IMR-90 (cell line): ENCODE results near the gene MFNG. TPM values are rescaled to one million over a fixed set of nuclear protein-coding genes. Genes with fewer than 3 reads are reported as not detected.

Source experiments
- ATAC-seq: fragments of 200-7000 bp; cut with Tn5 transposase; 2 replicates; pipeline ENCODE4 v1.9.1; 2020; ENCODE audit warnings: low read depth, mild to moderate bottlenecking, moderate library complexity
- BruUV-seq: library from RNA; stranded (reverse); fragments of 400-500 nt; replicated peaks from 2 replicates; lab custom pipeline; 2021; lab: Mats Ljungman, UMichigan
- CTCF ChIA-PET: fragments of 300-600 bp; formaldehyde crosslinking; extraction: SDS; loops from one replicate; lab custom pipeline; 2021; ENCODE audit warnings: antibody characterized with exemption; lab: Yijun Ruan, JAX
- POLR2A ChIA-PET: fragments of 300-600 bp; sonication (Branson Sonifier 250); formaldehyde crosslinking; loops from one replicate; lab custom pipeline; 2022; ENCODE audit warnings: antibody characterized with exemption; ENCODE audit not compliant: unreplicated experiment; lab: Charles Lee
- DNase-seq: peaks from one replicate; pipeline ENCODE4 v3.0.0; 2013
- H2AFZ ChIP-seq: replicated peaks from 2 replicates; pipeline ENCODE3; 2013; ENCODE audit warnings: low read length, mild to moderate bottlenecking; ENCODE audit not compliant: poor library complexity
- H2AK5ac ChIP-seq: 2 replicates; pipeline ENCODE4 v1.6.1; 2013; ENCODE audit warnings: low read depth, low read length, inconsistent platforms
- H2AK9ac ChIP-seq: replicated peaks from 2 replicates; pipeline ENCODE3; 2013; ENCODE audit warnings: mild to moderate bottlenecking, low read depth, low read length, moderate library complexity; ENCODE audit not compliant: poor library complexity
- H2BK120ac ChIP-seq: 2 replicates; pipeline ENCODE4 v1.6.1; 2013; ENCODE audit warnings: low read depth, low read length, inconsistent platforms
- H2BK15ac ChIP-seq: 3 replicates; pipeline ENCODE4 v1.6.1; 2013; ENCODE audit warnings: low read depth, low read length, inconsistent platforms
- H2BK20ac ChIP-seq: 2 replicates; pipeline ENCODE4 v1.6.1; 2013; ENCODE audit warnings: low read depth, mild to moderate bottlenecking, inconsistent platforms, low read length, moderate library complexity
- H2BK5ac ChIP-seq: 2 replicates; pipeline ENCODE4 v1.6.1; 2013; ENCODE audit warnings: mild to moderate bottlenecking, low read depth, low read length, inconsistent platforms; ENCODE audit not compliant: poor library complexity, severe bottlenecking
- H3K14ac ChIP-seq: replicated peaks from 2 replicates; pipeline ENCODE4 v1.6.1; 2013; ENCODE audit warnings: low read depth, low read length, inconsistent platforms
- H3K18ac ChIP-seq: 2 replicates; pipeline ENCODE4 v1.6.1; 2013; ENCODE audit warnings: low read depth, low read length, control low read depth
- H3K23ac ChIP-seq: 2 replicates; pipeline ENCODE4 v1.6.1; 2013; ENCODE audit warnings: low read depth, low read length, inconsistent platforms
- H3K27ac ChIP-seq: 2 replicates; pipeline ENCODE4 v1.5.1; 2013; ENCODE audit warnings: mild to moderate bottlenecking, control low read depth, low read length; ENCODE audit not compliant: insufficient read depth
- H3K27me3 ChIP-seq: 2 replicates; pipeline ENCODE4 v1.6.1; 2013; ENCODE audit warnings: low read length; ENCODE audit not compliant: control insufficient read depth, insufficient read depth
- H3K36me3 ChIP-seq: 2 replicates; pipeline ENCODE4 v1.6.1; 2013; ENCODE audit warnings: low read length, mixed read lengths; ENCODE audit not compliant: control insufficient read depth, insufficient read depth
- H3K4ac ChIP-seq: 2 replicates; pipeline ENCODE4 v1.6.1; 2013; ENCODE audit warnings: low read depth, low read length, inconsistent platforms
- H3K4me1 ChIP-seq: 2 replicates; pipeline ENCODE4 v1.6.1; 2013; ENCODE audit warnings: low read length, mixed read lengths; ENCODE audit not compliant: control insufficient read depth, insufficient read depth
- H3K4me2 ChIP-seq: 2 replicates; pipeline ENCODE4 v1.6.1; 2013; ENCODE audit warnings: low read depth, mild to moderate bottlenecking, control low read depth, low read length, moderate library complexity
- H3K4me3 ChIP-seq: 2 replicates; pipeline ENCODE4 v1.5.1; 2013; ENCODE audit warnings: low read depth, mild to moderate bottlenecking, control low read depth, low read length, moderate library complexity; ENCODE audit not compliant: insufficient read depth
- H3K56ac ChIP-seq: 2 replicates; pipeline ENCODE4 v1.6.1; 2013; ENCODE audit warnings: low read length, inconsistent platforms; ENCODE audit not compliant: insufficient read depth; ENCODE audit errors: extremely low read depth
- H3K79me1 ChIP-seq, 2 experiments: 2 replicates each; pipeline ENCODE4 v1.6.1; 2013; ENCODE audit warnings: low read length in 2 of 2, inconsistent platforms in 1 of 2, low read depth in 1 of 2
- H3K9ac ChIP-seq: 2 replicates; pipeline ENCODE4 v1.6.1; 2013; ENCODE audit warnings: low read depth, low read length, control low read depth
- H3K9me1 ChIP-seq: 2 replicates; pipeline ENCODE4 v1.6.1; 2013; ENCODE audit warnings: low read length, inconsistent platforms; ENCODE audit not compliant: insufficient read depth
- H3K9me3 ChIP-seq: 2 replicates; pipeline ENCODE4 v1.6.1; 2013; ENCODE audit warnings: low read length; ENCODE audit not compliant: control insufficient read depth, insufficient read depth
- H4K20me1 ChIP-seq: 2 replicates; pipeline ENCODE4 v1.6.1; 2013; ENCODE audit warnings: low read length, inconsistent platforms; ENCODE audit not compliant: insufficient read depth
- H4K5ac ChIP-seq: 2 replicates; pipeline ENCODE4 v1.6.1; 2013; ENCODE audit warnings: mild to moderate bottlenecking, low read depth, low read length, control low read depth
- H4K8ac ChIP-seq, 2 experiments: 2 replicates each; pipeline ENCODE4 v1.6.1; 2013; ENCODE audit warnings: low read depth in 2 of 2, low read length in 2 of 2, control low read depth in 1 of 2, inconsistent platforms in 1 of 2
- H4K91ac ChIP-seq: 2 replicates; pipeline ENCODE4 v1.6.1; 2013; ENCODE audit warnings: low read depth, low read length, inconsistent platforms; ENCODE audit not compliant: insufficient read depth
- BHLHE40 ChIP-seq: fragments of 150-350 bp; IDR thresholded peaks from 2 replicates; pipeline ENCODE4 v1.6.1; 2016; ENCODE audit warnings: mild to moderate bottlenecking, low read depth, low read length
- CHD1 ChIP-seq: IDR thresholded peaks from 2 replicates; pipeline ENCODE4 v1.6.1; 2012; ENCODE audit warnings: low read depth, low read length, improper control_type of control experiment
- CTCF ChIP-seq: conservative IDR thresholded peaks from 2 replicates; pipeline ENCODE4 v1.5.1; 2012; ENCODE audit warnings: mild to moderate bottlenecking, low read depth, low read length, improper control_type of control experiment
- MAFK ChIP-seq: IDR thresholded peaks from 2 replicates; pipeline ENCODE4 v1.6.1; 2012; ENCODE audit warnings: low read depth, low read length, improper control_type of control experiment
- MAZ ChIP-seq: IDR thresholded peaks from 2 replicates; pipeline ENCODE4 v1.6.1; 2012; ENCODE audit warnings: low read depth, mild to moderate bottlenecking, low read length, improper control_type of control experiment, moderate library complexity, borderline replicate concordance
- POLR2A ChIP-seq: IDR thresholded peaks from 2 replicates; pipeline ENCODE4 v1.6.1; 2012; ENCODE audit warnings: mild to moderate bottlenecking, low read depth, low read length
- RAD21 ChIP-seq: IDR thresholded peaks from 2 replicates; pipeline ENCODE4 v1.6.1; 2012; ENCODE audit warnings: low read length, improper control_type of control experiment
- SMC3 ChIP-seq: fragments of 150-350 bp; IDR thresholded peaks from 2 replicates; pipeline ENCODE4 v1.6.1; 2016; ENCODE audit warnings: low read depth, mild to moderate bottlenecking, antibody characterized with exemption, low read length, moderate library complexity
- WGBS, 2 experiments: methylation state at CpG; one replicate each; pipeline versions ENCODE4 v1.1.5 to v1.1.7; 2013; ENCODE audit warnings: missing lambda C conversion rate in 2 of 2; ENCODE audit not compliant: insufficient read length in 1 of 2; ENCODE audit errors: extremely low coverage in 2 of 2; 5-methylcytosine and 5-hydroxymethylcytosine counted together
- dilution Hi-C: fragments of 300-500 bp; cut with HindIII; formaldehyde crosslinking; loops from one replicate; pipeline ENCODE4 v1.14.3; 2018; ENCODE audit warnings: low sequenced_read_pairs; ENCODE audit not compliant: unreplicated experiment
- in situ Hi-C: fragments of 300-500 bp; cut with MboI; formaldehyde crosslinking; loops from 3 replicates; pipeline ENCODE4 v1.14.3; 2019; ENCODE audit warnings: low sequenced_read_pairs, inconsistent platforms, mixed read lengths
- intact Hi-C: fragments of 100-400 bp; cut with micrococcal nuclease; formaldehyde crosslinking; loops from 2 replicates; pipeline ENCODE4 v1.10.0; 2022
- polyA plus RNA-seq, 3 experiments: library from polyadenylated mRNA; depleted of rRNA; stranded (reverse); fragments of >200 nt; gene quantifications; 2 replicates each; pipeline ENCODE4 v1.2.3, GENCODE V29; 2012; ENCODE audit warnings: low replicate concordance in 1 of 3
- total RNA-seq: library from RNA; depleted of rRNA; stranded (reverse); fragments of >200 nt; gene quantifications from 2 replicates; pipeline ENCODE4 v1.2.3, GENCODE V29; 2012

The MFNG gene
- total and polyA plus RNA-seq, 2 of the 4 experiments (the other 2 are of a cell fraction), result 0.15 TPM; not detected in 1

- dilution Hi-C loops (no loop called here), in situ Hi-C loops (no loop called here), intact Hi-C loops (loop anchor here (1.0 kb wide), 1 partner anchor 46 kb away; no protein-coding TSS in a partner anchor)
- ATAC-seq (peak; percentile 50; the same call in 1 of the 2 replicates), DNase-seq (peak; percentile 28)
- TF ChIP-seq RAD21 (peak; percentile 58), CHD1 (no peak), POLR2A (no peak), BHLHE40 (no peak), MAFK (no peak), MAZ (peak; percentile 21; the same call in 1 of the 2 replicates), SMC3 (peak; percentile 63), CTCF (peak; percentile 60)
- Histone ChIP-seq H3K36me3 (no peaks in the 10 kb centered on the region), H2AK9ac (peak overlapping the region; percentile 78), H3K23ac (no peak overlapping the region), H2AFZ (no peak overlapping the region), H3K4me3 (no peak overlapping the region), H2BK20ac (no peak overlapping the region), H4K91ac (no peak overlapping the region), H4K5ac (no peak overlapping the region), H3K9me1 (no peaks in the 10 kb centered on the region), H3K4me2 (no peak overlapping the region), H3K4ac (no peak overlapping the region), H3K9ac (no peak overlapping the region), H2BK120ac (no peak overlapping the region), H3K56ac (no peak overlapping the region), H4K20me1 (no peaks in the 10 kb centered on the region; the same call in 1 of the 2 replicates), H3K27ac (no peak overlapping the region), H3K4me1 (no peaks in the 10 kb centered on the region), H3K9me3 (no peaks in the 10 kb centered on the region), H3K18ac (no peak overlapping the region), H2AK5ac (no peak overlapping the region), H3K79me1 (no peaks in the 10 kb centered on the region), H4K8ac (no peak overlapping the region), H2BK15ac (no peak overlapping the region), H3K14ac (no peak overlapping the region), H3K27me3 (peaks cover 71% of the 10 kb centered on the region), H2BK5ac (no peak overlapping the region)
- ChIA-PET POLR2A (no interaction called here), CTCF (interaction anchor here (0.6 to 1.4 kb wide), 5 partner anchors 10 to 390 kb away, joined by 3 to 5 read pairs (median 3); no protein-coding TSS in a partner anchor)
- 40% methylated on average over 1 of the region's 8 CpGs; no CpG with 5 or more reads in 1 of the 2 experiments for WGBS, 2 experiments
- no TSS peak for BruUV-seq
Measured at GRCh38 chr22:37472418-37473006, 13.7 kb downstream of the MFNG start.
